HG02623 (cell line): Measurements from ENCODE around the gene KIF18B.
A peak's percentile ranks its signal among the peaks of the same experiment; 100 is the strongest.
"Not testable (repeated sequence)": the region's sequence is repeated elsewhere in the genome, so short reads cannot be mapped to it uniquely, and the experiment has no call there.

ENCODE experiments used
- ATAC-seq: cut with Tn5 transposase; IDR thresholded peaks from one replicate; pipeline ENCODE4 v1.9.1; 2021; ENCODE audit warnings: moderate library complexity; ENCODE audit not compliant: unreplicated experiment

Gene KIF18B

GRCh38 chr17:44970136-44970741, 22.7 kb upstream of the KIF18B start:
- no peak for ATAC-seq

- no peak for ATAC-seq
Observed at GRCh38 chr17:44969144-44969780, 21.7 kb upstream of the KIF18B start.

- peak; percentile 82 for ATAC-seq
Observed at GRCh38 chr17:44968225-44969143, 20.9 kb upstream of the KIF18B start, which contains the start of gene C1QL1. TSS of gene C1QL1 (minus strand) at chr17:44968303. CDS start at chr17:44968048, 255 bp downstream.

GRCh38 chr17:44967907-44968224, 20.3 kb upstream of the KIF18B start:
- no peak for ATAC-seq

GRCh38 chr17:44967026-44967906, 19.7 kb upstream of the KIF18B start:
- no peak for ATAC-seq

GRCh38 chr17:44966348-44967025, 18.9 kb upstream of the KIF18B start:
- no peak for ATAC-seq

GRCh38 chr17:44965481-44966234, 18.1 kb upstream of the KIF18B start:
- no peak for ATAC-seq

- no peak for ATAC-seq
Observed at GRCh38 chr17:44961921-44962350, 14.4 kb upstream of the KIF18B start.

GRCh38 chr17:44960691-44961090, 13.1 kb upstream of the KIF18B start:
- ATAC-seq, result no peak

- no peak for ATAC-seq
Observed at GRCh38 chr17:44959821-44960531, 12.4 kb upstream of the KIF18B start.

- no peak for ATAC-seq
Observed at GRCh38 chr17:44956998-44957981, 9.7 kb upstream of the KIF18B start.

- no peak for ATAC-seq
Observed at GRCh38 chr17:44955674-44956425, 8.3 kb upstream of the KIF18B start.

- ATAC-seq, result no peak
Observed at GRCh38 chr17:44952946-44953475, 5.4 kb upstream of the KIF18B start.

GRCh38 chr17:44948315-44948795, 782 bp upstream of the KIF18B start:
- ATAC-seq, result no peak

GRCh38 chr17:44945652-44946051, 1.9 kb downstream of the KIF18B start:
- ATAC-seq, result not testable (repeated sequence)

- no peak for ATAC-seq
Observed at GRCh38 chr17:44942456-44942855, 5.1 kb downstream of the KIF18B start.
